SU-DHL-6 (cell line): ENCODE data around the gene ARSK.

Experiments used
- CTCF ChIP-seq: fragments of 200-600 bp; sonication (generic); IDR thresholded peaks from one replicate; pipeline ENCODE4 v1.5.1; 2017; ENCODE audit warnings: antibody characterized with exemption, mild to moderate bottlenecking, low read length, moderate library complexity; ENCODE audit not compliant: insufficient read depth, poor library complexity, severe bottlenecking
- EZH2phosphoT487 ChIP-seq: fragments of 200-600 bp; sonication (generic), shearing (Covaris generic); conservative IDR thresholded peaks from 2 replicates; pipeline ENCODE4 v1.6.1; 2018; ENCODE audit warnings: mild to moderate bottlenecking, antibody characterized with exemption, low read length, moderate library complexity, mixed read lengths

GRCh38 chr5:95532415-95532814 lies 22.5 kb upstream of the ARSK start:
- TF ChIP-seq CTCF (no peak), EZH2phosphoT487 (no peak)
